Fibroblast of villous mesenchyme (primary cell): ENCODE measurements around the gene SMYD4. TPM values are rescaled to one million over a fixed set of nuclear protein-coding genes. Genes with fewer than 3 reads are reported as not detected.
"Not testable (repeated sequence)": the region's sequence is repeated elsewhere in the genome, so short reads cannot be mapped to it uniquely, and the experiment has no call there.

Source experiments
- DNase-seq: peaks from one replicate; pipeline ENCODE4 v3.0.0-alpha.2; 2010; ENCODE audit warnings: low read depth
- H3K4me3 ChIP-seq: 2 replicates; pipeline ENCODE4 v1.5.1; 2011; ENCODE audit warnings: low read depth, mild to moderate bottlenecking, low read length
- CTCF ChIP-seq: IDR thresholded peaks from 2 replicates; pipeline ENCODE4 v1.5.1; 2012; ENCODE audit warnings: low read depth, mild to moderate bottlenecking, low read length; ENCODE audit not compliant: insufficient read depth
- total RNA-seq: library from RNA; depleted of rRNA; stranded (reverse); fragments of >200 nt; gene quantifications from 2 replicates; pipeline ENCODE4 v1.2.3, GENCODE V29; 2012

The SMYD4 gene
- total RNA-seq, 1 donor = 12.5 TPM

GRCh38 chr17:1860978-1861377 lies 31.3 kb upstream of the SMYD4 start:
- no peak for DNase-seq
- TF ChIP-seq CTCF = no peak
- H3K4me3 ChIP-seq = no peak overlapping the region

GRCh38 chr17:1856462-1856861 lies 26.8 kb upstream of the SMYD4 start:
- not testable (repeated sequence) for DNase-seq, H3K4me3 ChIP-seq

- DNase-seq = no peak
- no peak overlapping the region for H3K4me3 ChIP-seq
- no peak for TF ChIP-seq CTCF
These were observed 24.0 kb upstream of the SMYD4 start for GRCh38 chr17:1853698-1854097.

GRCh38 chr17:1852327-1852726 lies 22.6 kb upstream of the SMYD4 start:
- no peak overlapping the region for H3K4me3 ChIP-seq
- no peak for TF ChIP-seq CTCF
- no peak for DNase-seq

GRCh38 chr17:1847191-1847590 lies 17.5 kb upstream of the SMYD4 start:
- no peak for DNase-seq
- TF ChIP-seq CTCF = no peak
- H3K4me3 ChIP-seq = no peak overlapping the region

- no peak for TF ChIP-seq CTCF
- H3K4me3 ChIP-seq = no peak overlapping the region
- DNase-seq = no peak
These were observed 14.2 kb upstream of the SMYD4 start for GRCh38 chr17:1843947-1844346.

GRCh38 chr17:1839516-1839915 lies 9.8 kb upstream of the SMYD4 start:
- peak; percentile 8 for DNase-seq
- H3K4me3 ChIP-seq = no peak overlapping the region
- no peak for TF ChIP-seq CTCF
